ENCODE measurements around the gene CPHXL. TPM values are rescaled to one million over a fixed set of nuclear protein-coding genes. Genes with fewer than 3 reads are reported as not detected.

CPHXL gene
- total and polyA plus RNA-seq, 2 donors (not counting 1 experiment from before 2014, with no cell fraction given): not detected

- H2AFZ ChIP-seq (ENCODE audit: low read length): no peak overlapping the region
- no peak overlapping the region for H3K9ac ChIP-seq (ENCODE audit: insufficient read depth, low read length)
- H3K4me3 ChIP-seq (replicated peaks in 1 of 4; ENCODE audit: control extremely low read depth in 1 of 4, insufficient read depth in 1 of 4, low read depth in 3 of 4, low read length in 4 of 4): peak overlapping the region in 1 of 4 experiments; percentile 3
- peak overlapping the region; percentile 74 for H3K4me2 ChIP-seq (ENCODE audit: extremely low read depth, insufficient read depth, low read length)
- DNase-seq (ENCODE audit: low read depth in 2 of 2): peak; percentile 92 to 98
- no peaks in the 10 kb centered on the region for H4K20me1 ChIP-seq (ENCODE audit: control insufficient read depth, extremely low read depth, insufficient read depth, low read length)
- H3K36me3 ChIP-seq (ENCODE audit: control insufficient read depth, insufficient read depth, low read length): no peaks in the 10 kb centered on the region
- TF ChIP-seq EZH2 (IDR thresholded peaks at IDR 0.05; ENCODE audit: low read length, missing control alignments): no peak
- no peak for TF ChIP-seq CTCF (conservative IDR thresholded peaks at IDR 0.05 in 1 of 2, IDR thresholded peaks at IDR 0.05 in 1 of 2; ENCODE audit: low read depth in 1 of 2, low read length in 2 of 2)
- no peak overlapping the region for H3K27ac ChIP-seq (ENCODE audit: insufficient read depth, low read length)
- H3K4me1 ChIP-seq (ENCODE audit: control insufficient read depth, extremely low read depth, insufficient read depth, low read length): peaks cover 6% of the 10 kb centered on the region
- H3K9me3 ChIP-seq (ENCODE audit: control insufficient read depth, insufficient read depth, low read depth, low read length): no peaks in the 10 kb centered on the region
- no peaks in the 10 kb centered on the region for H3K79me2 ChIP-seq (ENCODE audit: control insufficient read depth, insufficient read depth, low read length)
- no peaks in the 10 kb centered on the region for H3K27me3 ChIP-seq (ENCODE audit: control insufficient read depth, insufficient read depth, low read length)
These were observed 7.3 kb upstream of the CPHXL start for GRCh38 chr16:75733305-75734211.

GRCh38 chr16:75732871-75733270 is 6.6 kb upstream of the CPHXL start:
- H3K36me3 ChIP-seq (ENCODE audit: control insufficient read depth, insufficient read depth, low read length): no peaks in the 10 kb centered on the region
- peaks cover 6% of the 10 kb centered on the region for H3K4me1 ChIP-seq (ENCODE audit: control insufficient read depth, extremely low read depth, insufficient read depth, low read length)
- no peak overlapping the region for H3K4me3 ChIP-seq (replicated peaks in 1 of 4; ENCODE audit: control extremely low read depth in 1 of 4, insufficient read depth in 1 of 4, low read depth in 3 of 4, low read length in 4 of 4)
- no peak overlapping the region for H3K27ac ChIP-seq (ENCODE audit: insufficient read depth, low read length)
- no peaks in the 10 kb centered on the region for H3K27me3 ChIP-seq (ENCODE audit: control insufficient read depth, insufficient read depth, low read length)
- H3K9me3 ChIP-seq (ENCODE audit: control insufficient read depth, insufficient read depth, low read depth, low read length): no peaks in the 10 kb centered on the region
- no peak for DNase-seq (ENCODE audit: low read depth in 2 of 2)
- no peak overlapping the region for H2AFZ ChIP-seq (ENCODE audit: low read length)
- H3K79me2 ChIP-seq (ENCODE audit: control insufficient read depth, insufficient read depth, low read length): no peaks in the 10 kb centered on the region
- no peaks in the 10 kb centered on the region for H4K20me1 ChIP-seq (ENCODE audit: control insufficient read depth, extremely low read depth, insufficient read depth, low read length)
- no peak overlapping the region for H3K9ac ChIP-seq (ENCODE audit: insufficient read depth, low read length)
- TF ChIP-seq EZH2 (IDR thresholded peaks at IDR 0.05; ENCODE audit: low read length, missing control alignments) (no peak), CTCF (conservative IDR thresholded peaks at IDR 0.05 in 1 of 2, IDR thresholded peaks at IDR 0.05 in 1 of 2; ENCODE audit: low read depth in 1 of 2, low read length in 2 of 2) (no peak)
- peak overlapping the region; percentile 74 for H3K4me2 ChIP-seq (ENCODE audit: extremely low read depth, insufficient read depth, low read length)

GRCh38 chr16:75727221-75727620 is 931 bp upstream of the CPHXL start:
- Histone ChIP-seq H3K79me2 (ENCODE audit: control insufficient read depth, insufficient read depth, low read length) (no peaks in the 10 kb centered on the region), H3K4me1 (ENCODE audit: control insufficient read depth, extremely low read depth, insufficient read depth, low read length) (no peaks in the 10 kb centered on the region), H4K20me1 (ENCODE audit: control insufficient read depth, extremely low read depth, insufficient read depth, low read length) (no peaks in the 10 kb centered on the region), H3K27me3 (ENCODE audit: control insufficient read depth, insufficient read depth, low read length) (no peaks in the 10 kb centered on the region), H3K9me3 (ENCODE audit: control insufficient read depth, insufficient read depth, low read depth, low read length) (no peaks in the 10 kb centered on the region), H2AFZ (ENCODE audit: low read length) (no peak overlapping the region), H3K27ac (ENCODE audit: insufficient read depth, low read length) (no peak overlapping the region), H3K9ac (ENCODE audit: insufficient read depth, low read length) (no peak overlapping the region), H3K36me3 (ENCODE audit: control insufficient read depth, insufficient read depth, low read length) (no peaks in the 10 kb centered on the region), H3K4me2 (ENCODE audit: extremely low read depth, insufficient read depth, low read length) (no peak overlapping the region), H3K4me3 (replicated peaks in 1 of 4; ENCODE audit: control extremely low read depth in 1 of 4, insufficient read depth in 1 of 4, low read depth in 3 of 4, low read length in 4 of 4) (no peak overlapping the region)
- no peak for TF ChIP-seq CTCF (conservative IDR thresholded peaks at IDR 0.05 in 1 of 2, IDR thresholded peaks at IDR 0.05 in 1 of 2; ENCODE audit: low read depth in 1 of 2, low read length in 2 of 2)
- TF ChIP-seq EZH2 (IDR thresholded peaks at IDR 0.05; ENCODE audit: low read length, missing control alignments): no peak
- no peak for DNase-seq (ENCODE audit: low read depth in 2 of 2)

Measured in fibroblast of lung (primary cell).